Measurements from ENCODE around the gene TAS2R50. TPM values are rescaled to one million over a fixed set of nuclear protein-coding genes. Genes with fewer than 3 reads are reported as not detected.

TAS2R50 gene
- total RNA-seq, 3 donors from 2014 or later: 0.35 TPM; not detected in 2

Other genes with a start within 250 kb of the TAS2R50 start
- gene TAS2R7, start 184.3 kb downstream of the TAS2R50 start, total RNA-seq: not detected
- not detected for gene TAS2R8, start 179.6 kb downstream of the TAS2R50 start, total RNA-seq
- gene TAS2R9, start 176.7 kb downstream of the TAS2R50 start, total RNA-seq: not detected
- gene TAS2R10, start 160.6 kb downstream of the TAS2R50 start, total RNA-seq: under 1 TPM in 2 of 3 donors, not detected in 1; 0.18 to 0.19 TPM
- gene PRR4, start 137.4 kb downstream of the TAS2R50 start, total RNA-seq: 1 to 10 TPM in 1 of 3 donors, under 1 TPM in 2; 0.32 to 1.3 (median 0.91) TPM
- gene PRH1, start 102.7 kb downstream of the TAS2R50 start, total RNA-seq: 10 to 100 TPM in 2 of 3 donors, 1 to 10 TPM in 1; 8.6 to 12.5 (median 10.4) TPM
- under 1 TPM; 0.19 to 0.26 (median 0.23) TPM for gene TAS2R13, start 77.3 kb downstream of the TAS2R50 start, total RNA-seq
- gene PRH2, start 57.7 kb downstream of the TAS2R50 start, total RNA-seq: under 1 TPM in 1 of 3 donors, not detected in 2; 0.34 TPM
- 1 to 10 TPM in 2 of 3 donors, under 1 TPM in 1; 0.89 to 1.3 (median 1.0) TPM for gene TAS2R14, start 47.6 kb downstream of the TAS2R50 start, total RNA-seq
- gene TAS2R20, start 11.4 kb upstream of the TAS2R50 start, total RNA-seq: under 1 TPM; 0.53 to 0.63 (median 0.61) TPM
- 1 to 10 TPM in 1 of 3 donors, under 1 TPM in 2; 0.87 to 1.1 (median 0.95) TPM for gene TAS2R19, start 35.7 kb upstream of the TAS2R50 start, total RNA-seq
- 1 to 10 TPM in 1 of 3 donors, under 1 TPM in 2; 0.86 to 1.0 (median 0.98) TPM for gene TAS2R31, start 44.5 kb upstream of the TAS2R50 start, total RNA-seq
- gene TAS2R46, start 75.4 kb upstream of the TAS2R50 start, total RNA-seq: under 1 TPM; 0.58 to 0.82 (median 0.66) TPM
- under 1 TPM; 0.63 to 0.79 (median 0.78) TPM for gene TAS2R43, start 105.4 kb upstream of the TAS2R50 start, total RNA-seq
- 1 to 10 TPM in 1 of 3 donors, under 1 TPM in 2; 0.53 to 1.1 (median 0.78) TPM for gene TAS2R30, start 147.7 kb upstream of the TAS2R50 start, total RNA-seq
- gene SMIM10L1, start 184.3 kb upstream of the TAS2R50 start, total RNA-seq: 10 to 100 TPM; 12.4 to 14.9 (median 13.3) TPM
- gene TAS2R42, start 200.0 kb upstream of the TAS2R50 start, total RNA-seq: not detected